HG02763 (cell line): ENCODE data around the gene NOL11.
"Not testable (repeated sequence)": the region's sequence is repeated elsewhere in the genome, so short reads cannot be mapped to it uniquely, and the experiment has no call there.

ENCODE experiments used
- ATAC-seq: cut with Tn5 transposase; IDR thresholded peaks from one replicate; pipeline ENCODE4 v1.9.1; 2021; ENCODE audit warnings: mild to moderate bottlenecking, moderate library complexity; ENCODE audit not compliant: unreplicated experiment

NOL11 gene

GRCh38 chr17:67752160-67752559, 34.4 kb downstream of the NOL11 start:
- not testable (repeated sequence) for ATAC-seq

- ATAC-seq = no peak
These were observed 35.3 kb downstream of the NOL11 start for GRCh38 chr17:67753026-67753425.

- ATAC-seq = no peak
These were observed 36.3 kb downstream of the NOL11 start for GRCh38 chr17:67754001-67754400.

- not testable (repeated sequence) for ATAC-seq
These were observed 37.0 kb downstream of the NOL11 start for GRCh38 chr17:67754686-67755085.

- not testable (repeated sequence) for ATAC-seq
These were observed 39.0 kb downstream of the NOL11 start for GRCh38 chr17:67756766-67757165.

- no peak for ATAC-seq
These were observed 41.8 kb downstream of the NOL11 start for GRCh38 chr17:67759355-67760171.

GRCh38 chr17:67765623-67766022, 47.9 kb downstream of the NOL11 start:
- ATAC-seq = no peak

GRCh38 chr17:67769231-67769630, 51.5 kb downstream of the NOL11 start:
- no peak for ATAC-seq

GRCh38 chr17:67770539-67770938, 52.8 kb downstream of the NOL11 start:
- no peak for ATAC-seq

- ATAC-seq = no peak
These were observed 54.9 kb downstream of the NOL11 start for GRCh38 chr17:67772679-67773078.

- ATAC-seq = no peak
These were observed 55.5 kb downstream of the NOL11 start for GRCh38 chr17:67773246-67773645.

GRCh38 chr17:67779098-67779672, 61.4 kb downstream of the NOL11 start:
- no peak for ATAC-seq

- ATAC-seq = no peak
These were observed 66.8 kb downstream of the NOL11 start for GRCh38 chr17:67784364-67785121.

GRCh38 chr17:67785122-67785477, 67.4 kb downstream of the NOL11 start:
- no peak for ATAC-seq

- ATAC-seq = no peak
These were observed 67.8 kb downstream of the NOL11 start for GRCh38 chr17:67785504-67785903.
